NT2/D1 (cell line): Measurements from ENCODE around the gene TSFM.

ENCODE experiments used
- DNase-seq: peaks from one replicate; pipeline ENCODE4 v3.0.0-alpha.2; 2011; ENCODE audit warnings: low read depth, low spot score
- H3K27me3 ChIP-seq: 2 replicates; pipeline ENCODE4 v1.6.0; 2011; ENCODE audit warnings: mild to moderate bottlenecking; ENCODE audit not compliant: insufficient read length, insufficient read depth
- H3K36me3 ChIP-seq: 2 replicates; pipeline ENCODE4 v1.6.1; 2011; ENCODE audit warnings: mild to moderate bottlenecking, low read length, mixed read lengths; ENCODE audit not compliant: insufficient read depth, insufficient read length
- H3K4me1 ChIP-seq: 2 replicates; pipeline ENCODE4 v1.5.1; 2011; ENCODE audit not compliant: insufficient read depth, insufficient read length
- H3K4me3 ChIP-seq: 2 replicates; pipeline ENCODE4 v1.5.1; 2011; ENCODE audit warnings: low read depth; ENCODE audit not compliant: insufficient read length
- H3K9ac ChIP-seq: 2 replicates; pipeline ENCODE4 v1.6.0; 2011; ENCODE audit warnings: low read depth; ENCODE audit not compliant: insufficient read length
- H3K9me3 ChIP-seq: 2 replicates; pipeline ENCODE4 v1.5.1; 2011; ENCODE audit warnings: mild to moderate bottlenecking, low read length; ENCODE audit not compliant: insufficient read depth
- SUZ12 ChIP-seq: IDR thresholded peaks from 2 replicates; pipeline ENCODE4 v1.6.1; 2011; ENCODE audit not compliant: insufficient read length, insufficient read depth; ENCODE audit errors: extremely low read depth
- YY1 ChIP-seq: IDR thresholded peaks from 2 replicates; pipeline ENCODE4 v1.6.1; 2011; ENCODE audit not compliant: insufficient read length, insufficient read depth
- ZNF274 ChIP-seq: IDR thresholded peaks from 2 replicates; pipeline ENCODE4 v1.6.1; 2011; ENCODE audit warnings: mild to moderate bottlenecking, low read depth, low read length

The TSFM gene

GRCh38 chr12:57783861-57784260 is 1.3 kb downstream of the TSFM start:
- no peaks in the 10 kb centered on the region for H3K27me3 ChIP-seq
- DNase-seq, result no peak
- H3K9ac ChIP-seq, result no peak overlapping the region
- no peaks in the 10 kb centered on the region for H3K4me1 ChIP-seq
- no peaks in the 10 kb centered on the region for H3K9me3 ChIP-seq
- no peak for TF ChIP-seq SUZ12
- no peak for TF ChIP-seq YY1
- no peak overlapping the region for H3K4me3 ChIP-seq
- H3K36me3 ChIP-seq, result peaks cover 56% of the 10 kb centered on the region

- TF ChIP-seq SUZ12 (no peak), YY1 (no peak), ZNF274 (no peak)
- H3K4me3 ChIP-seq, result no peak overlapping the region
- H3K9me3 ChIP-seq, result no peaks in the 10 kb centered on the region
- DNase-seq, result no peak
- H3K36me3 ChIP-seq, result peaks cover 79% of the 10 kb centered on the region
- H3K4me1 ChIP-seq, result no peaks in the 10 kb centered on the region
- H3K27me3 ChIP-seq, result no peaks in the 10 kb centered on the region
- no peak overlapping the region for H3K9ac ChIP-seq
These were observed 11.3 kb downstream of the TSFM start for GRCh38 chr12:57793920-57794319.

GRCh38 chr12:57795354-57795753 is 12.8 kb downstream of the TSFM start:
- Histone ChIP-seq H3K4me3 (no peak overlapping the region), H3K27me3 (no peaks in the 10 kb centered on the region), H3K4me1 (no peaks in the 10 kb centered on the region), H3K9ac (no peak overlapping the region), H3K36me3 (peaks cover 82% of the 10 kb centered on the region), H3K9me3 (no peaks in the 10 kb centered on the region)
- no peak for DNase-seq
- TF ChIP-seq SUZ12, result no peak
- TF ChIP-seq ZNF274, result no peak
- no peak for TF ChIP-seq YY1

GRCh38 chr12:57796996-57797395 is 14.4 kb downstream of the TSFM start:
- H3K36me3 ChIP-seq, result peaks cover 78% of the 10 kb centered on the region
- no peak overlapping the region for H3K4me3 ChIP-seq
- no peaks in the 10 kb centered on the region for H3K4me1 ChIP-seq
- no peaks in the 10 kb centered on the region for H3K27me3 ChIP-seq
- no peak for DNase-seq
- no peak overlapping the region for H3K9ac ChIP-seq
- no peak for TF ChIP-seq YY1
- no peak for TF ChIP-seq SUZ12
- no peak for TF ChIP-seq ZNF274
- no peaks in the 10 kb centered on the region for H3K9me3 ChIP-seq

- Histone ChIP-seq H3K36me3 (peaks cover 75% of the 10 kb centered on the region), H3K9ac (no peak overlapping the region), H3K4me3 (no peak overlapping the region), H3K9me3 (no peaks in the 10 kb centered on the region), H3K4me1 (no peaks in the 10 kb centered on the region), H3K27me3 (no peaks in the 10 kb centered on the region)
- TF ChIP-seq SUZ12 (no peak), YY1 (no peak), ZNF274 (no peak)
- no peak for DNase-seq
These were observed 15.3 kb downstream of the TSFM start for GRCh38 chr12:57797933-57798332.

- H3K9ac ChIP-seq, result no peak overlapping the region
- no peaks in the 10 kb centered on the region for H3K27me3 ChIP-seq
- peaks cover 56% of the 10 kb centered on the region for H3K36me3 ChIP-seq
- peaks cover 2% of the 10 kb centered on the region for H3K4me1 ChIP-seq
- H3K9me3 ChIP-seq, result no peaks in the 10 kb centered on the region
- no peak for DNase-seq
- no peak for TF ChIP-seq ZNF274
- TF ChIP-seq SUZ12, result no peak
- TF ChIP-seq YY1, result no peak
- no peak overlapping the region for H3K4me3 ChIP-seq
These were observed 18.4 kb downstream of the TSFM start for GRCh38 chr12:57800965-57801364.

GRCh38 chr12:57802607-57803006 is 20.0 kb downstream of the TSFM start:
- no peaks in the 10 kb centered on the region for H3K9me3 ChIP-seq
- DNase-seq, result no peak
- H3K36me3 ChIP-seq, result peaks cover 41% of the 10 kb centered on the region

More at GRCh38 chr12:57802607-57803006, 20.0 kb downstream of the TSFM start:
- no peak overlapping the region for H3K9ac ChIP-seq
- no peak overlapping the region for H3K4me3 ChIP-seq
- TF ChIP-seq SUZ12 (no peak), YY1 (no peak), ZNF274 (no peak)
- H3K27me3 ChIP-seq, result no peaks in the 10 kb centered on the region
- peaks cover 2% of the 10 kb centered on the region for H3K4me1 ChIP-seq
